Pulmonary artery endothelial cell (primary cell): Measurements from ENCODE around the gene SP6. TPM values are rescaled to one million over a fixed set of nuclear protein-coding genes. Genes with fewer than 3 reads are reported as not detected.
A peak's percentile ranks its signal among the peaks of the same experiment; 100 is the strongest.

Experiments
- DNase-seq: peaks from one replicate; pipeline ENCODE4 v3.0.0-alpha.2; 2011; ENCODE audit warnings: low read depth, low spot score
- total RNA-seq: library from RNA; depleted of rRNA; stranded (reverse); fragments of >200 nt; gene quantifications from 2 replicates; pipeline ENCODE4 v1.2.3, GENCODE V29; 2014

The SP6 gene
- total RNA-seq, 1 donor from 2014 or later = 1.3 TPM

GRCh38 chr17:47838636-47839035, 12.3 kb downstream of the SP6 start:
- DNase-seq = no peak

GRCh38 chr17:47837401-47838039, 13.4 kb downstream of the SP6 start:
- DNase-seq = no peak

- no peak for DNase-seq
Measured at GRCh38 chr17:47836601-47837000, 14.4 kb downstream of the SP6 start.

- no peak for DNase-seq
Measured at GRCh38 chr17:47834756-47835155, 16.2 kb downstream of the SP6 start.

- no peak for DNase-seq
Measured at GRCh38 chr17:47831934-47832327, 19.0 kb downstream of the SP6 start.

- DNase-seq = peak; percentile 73
Measured at GRCh38 chr17:47831003-47831933, 19.7 kb downstream of the SP6 start, which contains the start of the genes LRRC46 and MRPL10. Gene LRRC46 (plus strand): TSS chr17:47831670. CDS start chr17:47831990, 320 bp downstream. Gene MRPL10 (minus strand): TSS chr17:47831541. CDS start chr17:47831511, 30 bp downstream.

GRCh38 chr17:47830396-47831002, 20.5 kb downstream of the SP6 start:
- DNase-seq = no peak

GRCh38 chr17:47829870-47830269, 21.1 kb downstream of the SP6 start:
- DNase-seq = no peak

- DNase-seq = no peak
Measured at GRCh38 chr17:47823519-47823918, 27.4 kb downstream of the SP6 start.

- DNase-seq = no peak
Measured at GRCh38 chr17:47822785-47823184, 28.2 kb downstream of the SP6 start.

- DNase-seq = peak; percentile 84
Measured at GRCh38 chr17:47821424-47822391, 29.3 kb downstream of the SP6 start, which contains the start of gene OSBPL7. Gene OSBPL7 (minus strand): TSS chr17:47821794. CDS start chr17:47820278, 1,516 bp downstream.

- DNase-seq = no peak
Measured at GRCh38 chr17:47821031-47821423, 29.9 kb downstream of the SP6 start.

- no peak for DNase-seq
Measured at GRCh38 chr17:47820033-47820789, 30.8 kb downstream of the SP6 start.

- DNase-seq = no peak
Measured at GRCh38 chr17:47819475-47819874, 31.5 kb downstream of the SP6 start.

GRCh38 chr17:47818002-47818695, 32.8 kb downstream of the SP6 start:
- DNase-seq = no peak

GRCh38 chr17:47816947-47817346, 34.0 kb downstream of the SP6 start:
- no peak for DNase-seq

- no peak for DNase-seq
Measured at GRCh38 chr17:47816111-47816735, 34.7 kb downstream of the SP6 start.

GRCh38 chr17:47815106-47815918, 35.7 kb downstream of the SP6 start:
- no peak for DNase-seq
